HG03460 (cell line): ENCODE results near the gene TBC1D12.
"Not testable (repeated sequence)": the region's sequence is repeated elsewhere in the genome, so short reads cannot be mapped to it uniquely, and the experiment has no call there.

Experiments
- ATAC-seq: cut with Tn5 transposase; IDR thresholded peaks from one replicate; pipeline ENCODE4 v1.9.1; 2021; ENCODE audit not compliant: unreplicated experiment

The TBC1D12 gene

GRCh38 chr10:94533027-94533426 lies 130.7 kb downstream of the TBC1D12 start:
- no peak for ATAC-seq

GRCh38 chr10:94542282-94542681 lies 139.9 kb downstream of the TBC1D12 start:
- not testable (repeated sequence) for ATAC-seq

GRCh38 chr10:94545391-94546048 lies 143.2 kb downstream of the TBC1D12 start, which contains the start of gene HELLS:
Gene HELLS, plus strand, starts transcription at chr10:94545788. Its CDS starts 134 bp downstream, at chr10:94545922.
- peak; percentile 72 for ATAC-seq

GRCh38 chr10:94546049-94546900 lies 143.9 kb downstream of the TBC1D12 start:
- peak; percentile 16 for ATAC-seq

GRCh38 chr10:94546901-94547185 lies 144.5 kb downstream of the TBC1D12 start:
- ATAC-seq: no peak

- no peak for ATAC-seq
Observed at GRCh38 chr10:94549221-94549620, 146.9 kb downstream of the TBC1D12 start.

GRCh38 chr10:94567714-94568307 lies 165.5 kb downstream of the TBC1D12 start:
- not testable (repeated sequence) for ATAC-seq

GRCh38 chr10:94571081-94571480 lies 168.7 kb downstream of the TBC1D12 start:
- no peak for ATAC-seq

- no peak for ATAC-seq
Observed at GRCh38 chr10:94571528-94571927, 169.2 kb downstream of the TBC1D12 start.

- ATAC-seq: no peak
Observed at GRCh38 chr10:94578790-94579189, 176.4 kb downstream of the TBC1D12 start.

- no peak for ATAC-seq
Observed at GRCh38 chr10:94583124-94583523, 180.8 kb downstream of the TBC1D12 start.
